Upper lobe of right lung (tissue), 1 donor: Measurements from ENCODE around the gene ANKRD7. TPM values are rescaled to one million over a fixed set of nuclear protein-coding genes. Genes with fewer than 3 reads are reported as not detected.

Experiments used
- ATAC-seq: fragments of 200-7000 bp; cut with Tn5 transposase; one replicate; pipeline ENCODE4 v1.9.1; 2020; ENCODE audit warnings: mild to moderate bottlenecking, moderate library complexity
- DNase-seq: peaks from one replicate; pipeline ENCODE4 v3.0.0-alpha.2; 2020
- H3K27ac ChIP-seq: fragments of 200-600 bp; one replicate; pipeline ENCODE4 v1.8.0; 2022
- H3K27me3 ChIP-seq: fragments of 200-600 bp; one replicate; pipeline ENCODE4 v1.8.0; 2022; ENCODE audit warnings: mild to moderate bottlenecking
- H3K36me3 ChIP-seq: fragments of 200-600 bp; one replicate; pipeline ENCODE4 v1.8.0; 2022
- H3K4me1 ChIP-seq: fragments of 200-600 bp; one replicate; pipeline ENCODE4 v1.8.0; 2022
- H3K4me3 ChIP-seq: fragments of 200-600 bp; one replicate; pipeline ENCODE4 v1.8.0; 2022; ENCODE audit warnings: mild to moderate bottlenecking
- H3K9me3 ChIP-seq: fragments of 200-600 bp; one replicate; pipeline ENCODE4 v1.8.0; 2022
- CTCF ChIP-seq: fragments of 200-600 bp; IDR thresholded peaks from one replicate; pipeline ENCODE4 v1.8.0; 2022; ENCODE audit warnings: antibody characterized with exemption
- intact Hi-C: fragments of 100-400 bp; cut with DNase I; formaldehyde crosslinking; loops from one replicate; pipeline ENCODE4 v1.11.0; 2022
- long read RNA-seq: library from polyadenylated mRNA; unstranded; transcript quantifications from one replicate; pipeline ENCODE4 v2.0.0, GENCODE V29; 2021
- total RNA-seq: library from RNA; stranded (reverse); fragmentation: NEBNext Ultra II Directional; extraction: Animal tissue kit (Norgen Biotek cat#: 25700); gene quantifications from one replicate; pipeline ENCODE4 v1.2.1, GENCODE V29; 2021
- donor health status: DM: no; HTN: yes; CAD: no; lungs with severe emphysema.

ANKRD7 gene
- not detected for total RNA-seq
- long read RNA-seq: 0 reads

- no peak for TF ChIP-seq CTCF
- Histone ChIP-seq H3K4me3 (no peak within 1 kb of the TSS), H3K27me3 (no peaks in the 10 kb centered on the region), H3K36me3 (no peaks in the 10 kb centered on the region), H3K27ac (no peak within 1 kb of the TSS), H3K4me1 (no peaks in the 10 kb centered on the region), H3K9me3 (no peaks in the 10 kb centered on the region)
- no peak for ATAC-seq
- intact Hi-C loops: no loop called here
- DNase-seq: no peak
Observed at GRCh38 chr7:118224521-118224920, at the start of gene ANKRD7. TSS of gene ANKRD7 (plus strand) at chr7:118224704. CDS start at chr7:118224831, 127 bp downstream.

GRCh38 chr7:118175740-118176139, 48.8 kb upstream of the ANKRD7 start:
- no peak for ATAC-seq

GRCh38 chr7:118179191-118179590, 45.3 kb upstream of the ANKRD7 start:
- Histone ChIP-seq H3K27ac (no peak overlapping the region), H3K4me3 (no peak overlapping the region), H3K36me3 (no peaks in the 10 kb centered on the region), H3K27me3 (no peaks in the 10 kb centered on the region), H3K9me3 (no peaks in the 10 kb centered on the region), H3K4me1 (peaks cover 7% of the 10 kb centered on the region)
- ATAC-seq: no peak
- no peak for DNase-seq
- no peak for TF ChIP-seq CTCF
- intact Hi-C loops: no loop called here

More at GRCh38 chr7:118175740-118176139, 48.8 kb upstream of the ANKRD7 start:
- peaks cover 8% of the 10 kb centered on the region for H3K27me3 ChIP-seq
- no peaks in the 10 kb centered on the region for H3K36me3 ChIP-seq
- no peak overlapping the region for H3K27ac ChIP-seq
- intact Hi-C loops: no loop called here
- TF ChIP-seq CTCF: no peak
- no peak for DNase-seq
- no peaks in the 10 kb centered on the region for H3K4me1 ChIP-seq
- no peaks in the 10 kb centered on the region for H3K9me3 ChIP-seq
- H3K4me3 ChIP-seq: no peak overlapping the region

- ATAC-seq (no peak), DNase-seq (peak; percentile 42)
- H3K27ac ChIP-seq: peak overlapping the region; percentile 97
- intact Hi-C loops: no loop called here
- peak overlapping the region; percentile 74 for H3K4me3 ChIP-seq
- peaks cover 23% of the 10 kb centered on the region for H3K4me1 ChIP-seq
- no peak for TF ChIP-seq CTCF
- H3K36me3 ChIP-seq: peaks cover 5% of the 10 kb centered on the region
- no peaks in the 10 kb centered on the region for H3K9me3 ChIP-seq
- no peaks in the 10 kb centered on the region for H3K27me3 ChIP-seq
Observed at GRCh38 chr7:118182593-118183427, 41.7 kb upstream of the ANKRD7 start.

- intact Hi-C loops: no loop called here
- peak overlapping the region; percentile 97 for H3K27ac ChIP-seq
Observed at GRCh38 chr7:118183428-118183785, 41.1 kb upstream of the ANKRD7 start.

More at GRCh38 chr7:118183428-118183785, 41.1 kb upstream of the ANKRD7 start:
- TF ChIP-seq CTCF: no peak
- Histone ChIP-seq H3K27me3 (no peaks in the 10 kb centered on the region), H3K4me1 (peaks cover 23% of the 10 kb centered on the region), H3K36me3 (peaks cover 10% of the 10 kb centered on the region), H3K4me3 (peak overlapping the region; percentile 74), H3K9me3 (no peaks in the 10 kb centered on the region)
- DNase-seq: no peak
- no peak for ATAC-seq
